ENCODE measurements around the gene ATP6V0A4.
"Not testable (repeated sequence)": the region's sequence is repeated elsewhere in the genome, so short reads cannot be mapped to it uniquely, and the experiment has no call there.

Gene ATP6V0A4

GRCh38 chr7:138738551-138739335 lies 59.3 kb downstream of the ATP6V0A4 start:
- TF ChIP-seq CTCF (conservative IDR thresholded peaks at IDR 0.05): peak; percentile 95
- H3K27ac ChIP-seq: no peak overlapping the region; the same call in 1 of the 2 replicates

- no peak for TF ChIP-seq CTCF (conservative IDR thresholded peaks at IDR 0.05)
- H3K27ac ChIP-seq: no peak overlapping the region; the same call in 1 of the 2 replicates
Observed at GRCh38 chr7:138738114-138738513, 59.9 kb downstream of the ATP6V0A4 start.

- no peak for TF ChIP-seq CTCF (conservative IDR thresholded peaks at IDR 0.05)
- H3K27ac ChIP-seq: no peak overlapping the region
Observed at GRCh38 chr7:138735399-138735798, 62.6 kb downstream of the ATP6V0A4 start.

GRCh38 chr7:138731733-138732132 lies 66.3 kb downstream of the ATP6V0A4 start:
- not testable (repeated sequence) for H3K27ac ChIP-seq

GRCh38 chr7:138729444-138729843 lies 68.6 kb downstream of the ATP6V0A4 start:
- H3K27ac ChIP-seq: no peak overlapping the region
- TF ChIP-seq CTCF (conservative IDR thresholded peaks at IDR 0.05): no peak

GRCh38 chr7:138727336-138728099 lies 70.5 kb downstream of the ATP6V0A4 start:
- TF ChIP-seq CTCF (conservative IDR thresholded peaks at IDR 0.05): no peak

GRCh38 chr7:138726288-138726687 lies 71.7 kb downstream of the ATP6V0A4 start:
- H3K27ac ChIP-seq: no peak overlapping the region
- TF ChIP-seq CTCF (conservative IDR thresholded peaks at IDR 0.05): peak; percentile 66

More at GRCh38 chr7:138727336-138728099, 70.5 kb downstream of the ATP6V0A4 start:
- no peak overlapping the region for H3K27ac ChIP-seq
